K562 (cell line): ENCODE results near the gene COG4. TPM values are rescaled to one million over a fixed set of nuclear protein-coding genes. Genes with fewer than 3 reads are reported as not detected.
A peak's percentile ranks its signal among the peaks of the same experiment; 100 is the strongest.

ENCODE experiments used
- ATAC-seq: fragments of 200-7000 bp; cut with Tn5 transposase; 3 replicates; pipeline ENCODE4 v1.9.1; 2020; ENCODE audit warnings: moderate library complexity
- BruUV-seq: library from RNA; stranded (reverse); fragments of 400-500 nt; replicated peaks from 2 replicates; lab custom pipeline; 2021; lab: Mats Ljungman, UMichigan
- CTCF ChIA-PET: fragments of 300-600 bp; formaldehyde crosslinking; extraction: SDS; loops from one replicate; lab custom pipeline; 2021; ENCODE audit warnings: low intra/inter-chr PET ratio; lab: Yijun Ruan, JAX
- POLR2A ChIA-PET: fragments of 300-600, 350-650 bp; sonication (Branson Sonifier 250); formaldehyde crosslinking; extraction: SDS; loops from one replicate; lab custom pipeline; 2021; ENCODE audit warnings: antibody characterized with exemption, inconsistent platforms; lab: Yijun Ruan, JAX
- DNase-seq, 4 experiments: peaks; one replicate each; pipeline versions ENCODE4 v3.0.0 to v3.0.0-alpha.2; 2011 to 2018; ENCODE audit warnings: low spot score in 3 of 4, mixed read lengths in 3 of 4; ENCODE audit errors: extremely low read depth in 1 of 4
- FAIRE-seq: peaks from 2 replicates; lab custom pipeline; 2011; peaks lifted over from hg19 to GRCh38; lab: Jason Lieb, UNC
- H2AFZ ChIP-seq: 2 replicates; pipeline ENCODE4 v1.6.0; 2011; ENCODE audit warnings: low read depth, low read length, control low read depth, inconsistent platforms
- H3K27ac ChIP-seq: fragments of 200-600 bp; 3 replicates; pipeline ENCODE4 v1.8.0; 2011; ENCODE audit warnings: low read depth, mild to moderate bottlenecking, control low read depth, inconsistent platforms, low read length, moderate library complexity, mixed read lengths; ENCODE audit errors: extremely low read depth
- H3K27me3 ChIP-seq, 2 experiments: fragments of 300-600 bp in 1 of 2; 2 replicates in 1 of 2; 3 replicates in 1 of 2; pipeline versions ENCODE4 v1.6.0 to v1.8.0; 2011; ENCODE audit warnings: inconsistent platforms in 2 of 2, low read length in 2 of 2, mild to moderate bottlenecking in 1 of 2, mixed read lengths in 1 of 2, moderate library complexity in 1 of 2; ENCODE audit not compliant: control insufficient read depth in 2 of 2, insufficient read depth in 2 of 2
- H3K36me3 ChIP-seq: fragments of 300-600 bp; 3 replicates; pipeline ENCODE4 v1.8.0; 2011; ENCODE audit warnings: mild to moderate bottlenecking, low read length, inconsistent platforms; ENCODE audit not compliant: control insufficient read depth, insufficient read depth
- H3K4me1 ChIP-seq, 2 experiments: fragments of 200-600 bp in 1 of 2; replicated peaks in 1 of 2; 2 replicates in 1 of 2; 3 replicates in 1 of 2; pipeline versions ENCODE4 v1.5.1 to v1.8.0; 2011; ENCODE audit warnings: inconsistent platforms in 2 of 2, low read length in 2 of 2, mild to moderate bottlenecking in 1 of 2, mixed read lengths in 1 of 2, moderate library complexity in 1 of 2; ENCODE audit not compliant: control insufficient read depth in 2 of 2, insufficient read depth in 2 of 2
- H3K4me2 ChIP-seq: 2 replicates; pipeline ENCODE4 v1.6.1; 2011; ENCODE audit warnings: low read length, control low read depth, inconsistent platforms, mixed read lengths; ENCODE audit not compliant: insufficient read depth
- H3K4me3 ChIP-seq: fragments of 200-600 bp; sonication (generic), shearing (Covaris generic); 2 replicates; pipeline ENCODE4 v1.5.1; 2016; ENCODE audit warnings: control low read depth, inconsistent platforms
- H3K79me2 ChIP-seq: fragments of 200-600 bp; 3 replicates; pipeline ENCODE4 v1.8.0; 2011; ENCODE audit warnings: low read length, inconsistent platforms; ENCODE audit not compliant: control insufficient read depth, insufficient read depth
- H3K9ac ChIP-seq, 2 experiments: 2 replicates each; pipeline versions ENCODE4 v1.6.0 to v1.6.1; 2011; ENCODE audit warnings: low read depth in 2 of 2, low read length in 2 of 2, control low read depth in 1 of 2, inconsistent platforms in 1 of 2, mild to moderate bottlenecking in 1 of 2, mixed read lengths in 1 of 2; ENCODE audit not compliant: insufficient read depth in 1 of 2
- H3K9me1 ChIP-seq: one replicate; pipeline ENCODE4 v1.6.0; 2011; ENCODE audit warnings: inconsistent platforms, mild to moderate bottlenecking, low read length, moderate library complexity; ENCODE audit not compliant: control insufficient read depth, insufficient read depth
- H3K9me3 ChIP-seq: replicated peaks from 2 replicates; pipeline ENCODE4 v1.5.1; 2011; ENCODE audit warnings: low read depth, low read length, inconsistent platforms; ENCODE audit not compliant: control insufficient read depth, insufficient read depth
- H4K20me1 ChIP-seq: replicated peaks from 2 replicates; pipeline ENCODE4 v1.6.1; 2011; ENCODE audit warnings: low read length, inconsistent platforms, mixed read lengths; ENCODE audit not compliant: control insufficient read depth, insufficient read depth
- CTCFL ChIP-seq: IDR thresholded peaks from 2 replicates; pipeline ENCODE4 v1.6.1; 2011; ENCODE audit warnings: borderline replicate concordance, low read depth, mild to moderate bottlenecking, moderate library complexity, low read length; ENCODE audit not compliant: insufficient read depth, poor library complexity, severe bottlenecking
- ETV1 ChIP-seq: fragments of 450-650 bp; conservative IDR thresholded peaks from 2 replicates; pipeline ENCODE4 v1.6.1; 2016; ENCODE audit warnings: missing genetic modification characterization, control low read depth, low read depth, missing compliant biosample characterization
- KDM5B ChIP-seq: fragments of 200-600 bp; sonication (generic); IDR thresholded peaks from 2 replicates; pipeline ENCODE4 v1.6.1; 2012; ENCODE audit warnings: low read depth, mild to moderate bottlenecking, moderate library complexity, low read length, control low read depth, inconsistent platforms; ENCODE audit not compliant: insufficient replicate concordance
- MAFF ChIP-seq: IDR thresholded peaks from 2 replicates; pipeline ENCODE4 v1.6.1; 2012; ENCODE audit warnings: low read length, improper control_type of control experiment
- NONO ChIP-seq, 2 experiments: fragments of 200-400 bp in 1 of 2; fragments of 450-650 bp in 1 of 2; formaldehyde crosslinking in 1 of 2; IDR thresholded peaks; 2 replicates each; pipeline ENCODE4 v1.6.1; 2017; ENCODE audit warnings: low read depth in 2 of 2, mild to moderate bottlenecking in 2 of 2, moderate library complexity in 2 of 2, low read length in 1 of 2
- PHF8 ChIP-seq: fragments of 200-600 bp; sonication (generic); IDR thresholded peaks from 2 replicates; pipeline ENCODE4 v1.6.1; 2012; ENCODE audit warnings: mixed run types, mild to moderate bottlenecking, inconsistent platforms, low read length, moderate library complexity, borderline replicate concordance
- RB1 ChIP-seq: fragments of 450-650 bp; IDR thresholded peaks from 2 replicates; pipeline ENCODE4 v1.6.1; 2017; ENCODE audit warnings: low read depth, mild to moderate bottlenecking
- REST ChIP-seq, 2 experiments: fragments of 450-650 bp; formaldehyde crosslinking in 1 of 2; IDR thresholded peaks; 2 replicates each; pipeline versions ENCODE4 v1.4.0 to v1.6.1; 2014 to 2020; ENCODE audit warnings: mild to moderate bottlenecking in 2 of 2, borderline replicate concordance in 1 of 2, low read depth in 1 of 2
- SIN3A ChIP-seq, 2 experiments: fragments of 150-350 bp in 1 of 2; IDR thresholded peaks; 2 replicates each; pipeline ENCODE4 v1.6.1; 2011 to 2016; ENCODE audit warnings: borderline replicate concordance in 2 of 2, low read depth in 2 of 2, low read length in 2 of 2, mild to moderate bottlenecking in 2 of 2, moderate library complexity in 2 of 2; ENCODE audit not compliant: control insufficient read depth in 1 of 2
- ZFX ChIP-seq: sonication (generic); formaldehyde crosslinking; IDR thresholded peaks from 2 replicates; pipeline ENCODE4 v1.8.0; 2022; ENCODE audit warnings: mild to moderate bottlenecking, missing genetic modification reagents, moderate library complexity
- WGBS: fragments of 100-300 bp; shearing (Covaris generic); methylation state at CpG from one replicate; pipeline ENCODE4 v1.1.6; 2016; ENCODE audit warnings: low coverage, mixed read lengths; ENCODE audit not compliant: insufficient coverage; ENCODE audit errors: missing lambda C conversion rate; 5-methylcytosine and 5-hydroxymethylcytosine counted together
- in situ Hi-C: fragments of 300-500 bp; cut with MboI; formaldehyde crosslinking; loops from 4 replicates; pipeline ENCODE4 v1.15.0; 2018; ENCODE audit warnings: inconsistent platforms, mixed read lengths
- intact Hi-C: fragments of 100-400 bp; cut with micrococcal nuclease; formaldehyde crosslinking; loops from 2 replicates; pipeline ENCODE4 v1.14.2; 2022
- polyA plus RNA-seq, 8 experiments: library from polyadenylated mRNA; depleted of rRNA in 4 of 8; stranded (reverse) in 5 of 8; unstranded in 3 of 8; fragments of >200 nt; fragmentation: Nextera tagmentation in 2 of 8; fragmentation: Illumina TruSeq in 1 of 8; extraction: Ambion mirVana in 2 of 8; extraction: Trizol in 1 of 8; gene quantifications; 2 replicates each; pipeline versions ENCODE4 v1.2.1 to v1.2.3, GENCODE V29; 2011 to 2014; ENCODE audit warnings: inconsistent platforms in 1 of 8, missing spikeins in 1 of 8
- total RNA-seq, 7 experiments: library from RNA; depleted of rRNA in 6 of 7; stranded (reverse); fragments of >200 nt in 6 of 7; fragmentation: Illumina TruSeq in 2 of 7; extraction: Trizol in 2 of 7; gene quantifications; 2 replicates each; pipeline versions ENCODE4 v1.2.1 to v1.2.3, GENCODE V29; 2011 to 2021; ENCODE audit warnings: low replicate concordance in 1 of 7

Gene COG4
- total and polyA plus RNA-seq, 9 of the 15 experiments (the other 6 are each of a cell fraction or from before 2014, with no cell fraction given) = 13.7 to 73.9 (median 44.2) TPM

- ATAC-seq = peak; percentile 6; the same call in 2 of the 3 replicates
- H3K79me2 ChIP-seq = peaks cover 52% of the 10 kb centered on the region
- H3K4me2 ChIP-seq = peak overlapping the region; percentile 92
- peak; percentile 41 to 84 (median 67) for DNase-seq
- peak overlapping the region; percentile 93 for H3K27ac ChIP-seq
- H4K20me1 ChIP-seq = no peaks in the 10 kb centered on the region
- in situ Hi-C loops (no loop called here), intact Hi-C loops (no loop called here)
- BruUV-seq = no TSS peak
- POLR2A ChIA-PET = interaction anchor here (0.5 to 1.5 kb wide), 8 partner anchors 14 to 316 kb away, joined by 3 to 5 read pairs (median 3); no protein-coding TSS in a partner anchor
- H3K4me3 ChIP-seq = peak overlapping the region; percentile 94
- H3K36me3 ChIP-seq = peaks cover 25% of the 10 kb centered on the region
- H3K9me3 ChIP-seq = no peaks in the 10 kb centered on the region
- H3K9me1 ChIP-seq = no peaks in the 10 kb centered on the region
- H2AFZ ChIP-seq = no peak overlapping the region
- CTCF ChIA-PET = interaction anchor here (0.7 kb wide), 1 partner anchor 274 kb away, joined by 3 read pairs; no protein-coding TSS in a partner anchor
- H3K9ac ChIP-seq = peak overlapping the region; percentile 90 to 92
- FAIRE-seq = no peak
- H3K27me3 ChIP-seq = no peaks in the 10 kb centered on the region
- WGBS = 0% methylated on average over 3 of the region's 39 CpGs
- peaks cover 34 to 38% of the 10 kb centered on the region in 2 experiments for H3K4me1 ChIP-seq
- peak in 1 of 2 experiments; percentile 41; a peak in 1 of 4 replicates for TF ChIP-seq SIN3A (IDR thresholded peaks at IDR 0.05; ENCODE audit: borderline replicate concordance in 2 of 2, control insufficient read depth in 1 of 2, low read depth in 2 of 2, low read length in 2 of 2)
- no peak for TF ChIP-seq KDM5B
- TF ChIP-seq CTCFL = peak; percentile 5
- TF ChIP-seq ZFX (CRISPR knock-in tag) = peak; percentile 5; the same call in 1 of the 2 replicates
- TF ChIP-seq NONO (IDR thresholded peaks at IDR 0.05; ENCODE audit: low read depth in 2 of 2, low read length in 1 of 2) = 0 out of 4 replicates have a peak, but pooled peaks of 1 of the 2 experiments have one; percentile 50
- peak; percentile 62 for TF ChIP-seq REST (IDR thresholded peaks at IDR 0.05; ENCODE audit: borderline replicate concordance)
- no peak for TF ChIP-seq REST (CRISPR knock-in tag; IDR thresholded peaks at IDR 0.05; ENCODE audit: low read depth)
- TF ChIP-seq PHF8 = peak; percentile 19; the same call in 1 of the 2 replicates
- TF ChIP-seq ETV1 (tag) = no peak
- no peak for TF ChIP-seq MAFF
- peak; percentile 15; the same call in 1 of the 2 replicates for TF ChIP-seq RB1
Measured at GRCh38 chr16:70438585-70438968, 84.8 kb downstream of the COG4 start.
